Subcutaneous abdominal adipose tissue (tissue), 5 donors: Measurements from ENCODE around the gene ARMCX6.
"Not testable (repeated sequence)": the region's sequence is repeated elsewhere in the genome, so short reads cannot be mapped to it uniquely, and the experiment has no call there.

Source experiments
- H3K27ac ChIP-seq: one replicate; pipeline ENCODE4 v1.7.0; 2013; ENCODE audit warnings: low read depth, mild to moderate bottlenecking, inconsistent platforms, low read length, moderate library complexity
- H3K27me3 ChIP-seq, 5 donors: one replicate each; pipeline ENCODE4 v1.7.0; 2013; ENCODE audit warnings: low read length in 5 of 5, inconsistent platforms in 1 of 5; ENCODE audit not compliant: control insufficient read depth in 5 of 5, insufficient read depth in 4 of 5
- H3K36me3 ChIP-seq, 5 donors: one replicate each; pipeline ENCODE4 v1.7.0; 2013; ENCODE audit warnings: low read length in 5 of 5; ENCODE audit not compliant: control insufficient read depth in 5 of 5, insufficient read depth in 5 of 5
- H3K4me1 ChIP-seq, 5 donors: one replicate each; pipeline ENCODE4 v1.7.0; 2013; ENCODE audit warnings: low read length in 5 of 5, mild to moderate bottlenecking in 3 of 5, moderate library complexity in 1 of 5; ENCODE audit not compliant: control insufficient read depth in 5 of 5, insufficient read depth in 5 of 5
- H3K4me3 ChIP-seq, 5 donors: one replicate each; pipeline ENCODE4 v1.7.0; 2013; ENCODE audit warnings: low read length in 5 of 5, low read depth in 1 of 5
- H3K9ac ChIP-seq, 5 donors: one replicate each; pipeline ENCODE4 v1.7.0; 2013; ENCODE audit warnings: low read length in 5 of 5, mild to moderate bottlenecking in 4 of 5, moderate library complexity in 3 of 5
- H3K9me3 ChIP-seq, 5 donors: one replicate each; pipeline ENCODE4 v1.7.0; 2013; ENCODE audit warnings: low read length in 5 of 5; ENCODE audit not compliant: control insufficient read depth in 5 of 5
- donor health status: healthy.
- donor health status: healthy.
- donor health status: healthy.
- donor health status: healthy.
- donor health status: healthy.

The ARMCX6 gene

GRCh38 chrX:101619364-101619763 is 1.6 kb upstream of the ARMCX6 start:
- Histone ChIP-seq H3K27me3 (peaks cover 0 to 10% (median 0%) of the 10 kb centered on the region in 5 donors), H3K27ac (no peak overlapping the region), H3K9ac (no peak overlapping the region), H3K4me1 (peaks cover 0 to 17% (median 12%) of the 10 kb centered on the region in 5 donors), H3K36me3 (no peaks in the 10 kb centered on the region), H3K4me3 (no peak overlapping the region), H3K9me3 (no peaks in the 10 kb centered on the region)

- Histone ChIP-seq H3K9ac (no peak overlapping the region), H3K27ac (no peak overlapping the region)
Measured at GRCh38 chrX:101605728-101606127, 12.1 kb downstream of the ARMCX6 start.

GRCh38 chrX:101605146-101605545 is 12.7 kb downstream of the ARMCX6 start:
- Histone ChIP-seq H3K4me3 (no peak overlapping the region), H3K9me3 (no peaks in the 10 kb centered on the region), H3K27me3 (peaks cover 0 to 4% (median 0%) of the 10 kb centered on the region in 5 donors), H3K9ac (no peak overlapping the region), H3K4me1 (no peaks in the 10 kb centered on the region), H3K27ac (no peak overlapping the region), H3K36me3 (no peaks in the 10 kb centered on the region)

More at GRCh38 chrX:101605728-101606127, 12.1 kb downstream of the ARMCX6 start:
- Histone ChIP-seq H3K9me3 (no peaks in the 10 kb centered on the region), H3K4me3 (no peak overlapping the region), H3K27me3 (peaks cover 0 to 4% (median 0%) of the 10 kb centered on the region in 5 donors), H3K4me1 (no peaks in the 10 kb centered on the region), H3K36me3 (no peaks in the 10 kb centered on the region)

- Histone ChIP-seq H3K4me3 (no peak overlapping the region), H3K4me1 (no peaks in the 10 kb centered on the region), H3K9me3 (no peaks in the 10 kb centered on the region), H3K27ac (no peak overlapping the region), H3K9ac (no peak overlapping the region), H3K36me3 (no peaks in the 10 kb centered on the region), H3K27me3 (peaks cover 0 to 5% (median 2%) of the 10 kb centered on the region in 5 donors)
Measured at GRCh38 chrX:101602077-101602476, 15.7 kb downstream of the ARMCX6 start.

- peaks cover 2 to 18% (median 5%) of the 10 kb centered on the region in 5 donors for H3K27me3 ChIP-seq
- not testable (repeated sequence) for H3K9me3 ChIP-seq, H3K9ac ChIP-seq, H3K27ac ChIP-seq, H3K4me3 ChIP-seq, H3K4me1 ChIP-seq, H3K36me3 ChIP-seq
Measured at GRCh38 chrX:101599592-101599991, 18.2 kb downstream of the ARMCX6 start.

GRCh38 chrX:101595739-101596419 is 21.9 kb downstream of the ARMCX6 start:
- Histone ChIP-seq H3K9ac (no peak overlapping the region), H3K27me3 (peaks cover 2 to 29% (median 15%) of the 10 kb centered on the region in 5 donors), H3K4me3 (no peak overlapping the region), H3K9me3 (no peaks in the 10 kb centered on the region), H3K27ac (no peak overlapping the region), H3K36me3 (no peaks in the 10 kb centered on the region), H3K4me1 (no peaks in the 10 kb centered on the region)
